OCI-LY7 (cell line): ENCODE data around the gene NDC1.

Source experiments
- EZH2phosphoT487 ChIP-seq: fragments of 200-600 bp; sonication (generic); IDR thresholded peaks from 2 replicates; pipeline ENCODE4 v1.6.1; 2018; ENCODE audit warnings: low read depth, borderline replicate concordance, mild to moderate bottlenecking, mixed run types, antibody characterized with exemption, low read length, moderate library complexity, mixed read lengths
- TF ChIP-seq, protein P1 (sequence below): fragments of 200-600 bp; sonication (generic); conservative IDR thresholded peaks from 2 replicates; pipeline ENCODE4 v1.5.1; 2014; ENCODE audit warnings: mild to moderate bottlenecking, antibody characterized with exemption, low read length, moderate library complexity, mixed read lengths

DNA sequence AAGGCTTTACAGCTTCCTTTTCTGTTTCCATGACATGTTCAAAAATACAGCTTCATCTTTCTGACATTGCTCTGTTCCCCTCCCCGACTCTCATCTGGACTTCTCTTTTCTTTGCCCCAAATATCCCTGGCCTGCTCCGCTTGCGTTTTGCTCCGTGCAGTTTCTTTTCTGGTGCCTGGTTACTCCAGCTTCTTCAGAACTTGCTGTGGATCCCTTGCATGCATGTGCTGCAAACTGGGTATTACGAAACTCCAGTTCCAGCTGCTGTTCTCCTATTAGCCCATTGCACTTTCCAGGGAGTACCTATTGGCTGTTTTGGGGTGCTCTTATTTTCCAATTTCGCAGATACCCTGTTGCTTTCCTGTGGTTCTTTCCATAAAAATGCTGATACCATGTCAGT, 9.9 kb upstream of the NDC1 start:
- TF ChIP-seq, protein P1, sequence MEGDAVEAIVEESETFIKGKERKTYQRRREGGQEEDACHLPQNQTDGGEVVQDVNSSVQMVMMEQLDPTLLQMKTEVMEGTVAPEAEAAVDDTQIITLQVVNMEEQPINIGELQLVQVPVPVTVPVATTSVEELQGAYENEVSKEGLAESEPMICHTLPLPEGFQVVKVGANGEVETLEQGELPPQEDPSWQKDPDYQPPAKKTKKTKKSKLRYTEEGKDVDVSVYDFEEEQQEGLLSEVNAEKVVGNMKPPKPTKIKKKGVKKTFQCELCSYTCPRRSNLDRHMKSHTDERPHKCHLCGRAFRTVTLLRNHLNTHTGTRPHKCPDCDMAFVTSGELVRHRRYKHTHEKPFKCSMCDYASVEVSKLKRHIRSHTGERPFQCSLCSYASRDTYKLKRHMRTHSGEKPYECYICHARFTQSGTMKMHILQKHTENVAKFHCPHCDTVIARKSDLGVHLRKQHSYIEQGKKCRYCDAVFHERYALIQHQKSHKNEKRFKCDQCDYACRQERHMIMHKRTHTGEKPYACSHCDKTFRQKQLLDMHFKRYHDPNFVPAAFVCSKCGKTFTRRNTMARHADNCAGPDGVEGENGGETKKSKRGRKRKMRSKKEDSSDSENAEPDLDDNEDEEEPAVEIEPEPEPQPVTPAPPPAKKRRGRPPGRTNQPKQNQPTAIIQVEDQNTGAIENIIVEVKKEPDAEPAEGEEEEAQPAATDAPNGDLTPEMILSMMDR = no peak
- no peak for TF ChIP-seq EZH2phosphoT487
